Measurements from ENCODE around the gene ULBP1.
"Not testable (repeated sequence)": the region's sequence is repeated elsewhere in the genome, so short reads cannot be mapped to it uniquely, and the experiment has no call there.

The ULBP1 gene

DNA sequence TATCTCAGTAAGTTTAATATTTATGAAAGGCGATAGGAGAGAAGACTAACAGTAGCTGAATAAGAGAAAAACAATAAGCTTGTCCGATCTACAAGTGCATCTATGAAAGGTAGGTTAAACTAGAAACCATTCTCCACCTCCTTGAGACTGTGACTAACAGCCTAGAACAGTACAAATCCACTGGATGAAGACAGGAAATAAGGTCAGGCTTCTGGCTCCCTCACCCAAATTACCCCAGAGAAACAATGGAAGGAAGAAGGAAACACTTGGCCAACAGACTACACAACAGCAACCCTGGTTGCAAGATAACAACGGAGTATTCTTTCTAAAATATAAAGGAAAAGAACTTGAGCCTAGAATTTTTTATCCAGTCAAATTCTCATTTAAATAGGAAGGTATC is 5.6 kb upstream of the ULBP1 start:
- not testable (repeated sequence) for H3K9me3 Mint-ChIP-seq, H3K27ac Mint-ChIP-seq, H3K36me3 Mint-ChIP-seq, H3K4me3 Mint-ChIP-seq
- peaks cover 10% of the 10 kb centered on the region for H3K4me1 Mint-ChIP-seq
- H3K27me3 Mint-ChIP-seq, result peaks cover 47% of the 10 kb centered on the region

DNA sequence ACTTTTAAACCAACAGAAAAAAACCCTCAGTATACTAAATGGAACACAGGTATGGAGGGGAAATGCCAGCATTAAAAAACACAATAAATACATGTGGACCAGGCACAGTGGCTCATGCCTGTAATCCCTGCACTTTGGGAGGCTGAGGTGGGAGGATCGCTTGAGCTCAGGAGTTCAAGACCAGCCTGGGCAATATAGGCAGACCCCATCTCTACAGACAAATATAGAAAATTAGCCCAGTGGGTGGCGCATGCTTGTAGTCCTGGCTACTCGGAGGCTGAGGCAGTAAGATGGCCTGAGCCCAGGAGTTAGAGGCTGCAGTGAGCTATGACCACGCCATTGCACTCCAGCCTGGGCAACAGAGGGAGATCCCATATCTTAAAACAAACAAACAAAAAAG is 3.9 kb upstream of the ULBP1 start:
- Mint-ChIP-seq H3K27me3 (peaks cover 53% of the 10 kb centered on the region), H3K4me1 (peaks cover 25% of the 10 kb centered on the region)
- H3K9me3 Mint-ChIP-seq, H3K27ac Mint-ChIP-seq, H3K4me3 Mint-ChIP-seq, H3K36me3 Mint-ChIP-seq: not testable (repeated sequence)

- peaks cover 52% of the 10 kb centered on the region for H3K27me3 Mint-ChIP-seq
- H3K27ac Mint-ChIP-seq, result no peak overlapping the region
- H3K4me1 Mint-ChIP-seq, result peaks cover 27% of the 10 kb centered on the region
- peak overlapping the region; percentile 7 for H3K4me3 Mint-ChIP-seq
- no peaks in the 10 kb centered on the region for H3K9me3 Mint-ChIP-seq
- no peaks in the 10 kb centered on the region for H3K36me3 Mint-ChIP-seq
Observed at GRCh38 chr6:149960488-149960887, 3.3 kb upstream of the ULBP1 start.

- Mint-ChIP-seq H3K36me3 (no peaks in the 10 kb centered on the region), H3K27me3 (peaks cover 50% of the 10 kb centered on the region), H3K4me3 (no peak overlapping the region), H3K4me1 (peaks cover 30% of the 10 kb centered on the region), H3K9me3 (no peaks in the 10 kb centered on the region), H3K27ac (no peak overlapping the region)
Observed at GRCh38 chr6:149961728-149962425, 1.9 kb upstream of the ULBP1 start.

DNA sequence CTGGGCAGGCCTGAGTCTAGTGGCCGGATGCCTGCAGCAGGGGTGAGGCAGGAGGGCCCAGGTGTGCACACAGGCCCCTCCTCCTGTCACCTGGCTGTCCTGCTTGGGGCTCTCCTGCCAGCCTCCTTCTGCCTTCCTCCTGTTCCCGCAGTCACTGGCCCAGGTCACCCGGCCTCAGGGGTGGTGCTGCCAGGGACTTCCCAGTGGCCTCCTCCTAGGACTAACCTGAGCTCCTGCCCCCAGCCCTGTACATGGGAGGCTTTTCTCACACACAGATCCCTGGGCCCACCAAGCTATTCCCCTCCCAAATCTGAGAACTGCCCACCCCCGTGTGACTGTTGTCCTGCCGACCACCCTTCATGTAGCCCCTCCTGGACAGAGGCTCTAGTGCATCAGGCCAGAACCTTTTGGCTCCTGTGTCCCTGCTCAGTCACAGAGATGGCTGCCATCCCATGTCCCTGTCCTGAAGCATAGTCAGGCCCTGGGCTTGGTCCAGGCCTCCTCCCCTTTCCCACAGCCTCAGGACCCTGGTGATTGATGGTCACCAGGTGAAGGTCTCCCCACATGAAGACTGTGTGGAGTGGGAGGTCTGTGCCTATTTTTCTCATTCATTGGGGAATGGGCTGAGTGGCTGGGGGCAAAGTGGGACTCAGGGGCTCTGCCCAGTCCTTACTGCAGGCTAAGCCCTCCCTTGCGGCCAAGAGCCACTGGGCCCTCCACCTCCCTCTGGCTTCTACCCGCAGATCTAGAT is 1.1 kb upstream of the ULBP1 start:
- Mint-ChIP-seq H3K9me3 (no peaks in the 10 kb centered on the region), H3K4me1 (peaks cover 30% of the 10 kb centered on the region), H3K27me3 (peaks cover 52% of the 10 kb centered on the region), H3K36me3 (no peaks in the 10 kb centered on the region), H3K4me3 (peak overlapping the region; percentile 96), H3K27ac (peak overlapping the region; percentile 94)

- H3K4me3 Mint-ChIP-seq, result peak overlapping the region; percentile 96
- peaks cover 48% of the 10 kb centered on the region for H3K27me3 Mint-ChIP-seq
- no peaks in the 10 kb centered on the region for H3K9me3 Mint-ChIP-seq
- peaks cover 30% of the 10 kb centered on the region for H3K4me1 Mint-ChIP-seq
- peak overlapping the region; percentile 94 for H3K27ac Mint-ChIP-seq
- H3K36me3 Mint-ChIP-seq, result no peaks in the 10 kb centered on the region
Observed at GRCh38 chr6:149963212-149963461, 606 bp upstream of the ULBP1 start.

- no peaks in the 10 kb centered on the region for H3K36me3 Mint-ChIP-seq
- peak overlapping the region; percentile 95 for H3K27ac Mint-ChIP-seq
- H3K9me3 Mint-ChIP-seq, result no peaks in the 10 kb centered on the region
- H3K27me3 Mint-ChIP-seq, result peaks cover 47% of the 10 kb centered on the region
- peaks cover 30% of the 10 kb centered on the region for H3K4me1 Mint-ChIP-seq
- H3K4me3 Mint-ChIP-seq, result peak overlapping the region; percentile 96
Observed at GRCh38 chr6:149964308-149965193, 808 bp downstream of the ULBP1 start.

- Mint-ChIP-seq H3K27ac (peak overlapping the region; percentile 55), H3K9me3 (no peaks in the 10 kb centered on the region), H3K4me1 (peaks cover 30% of the 10 kb centered on the region), H3K4me3 (peak overlapping the region; percentile 96), H3K36me3 (no peaks in the 10 kb centered on the region), H3K27me3 (peaks cover 51% of the 10 kb centered on the region)
Observed at GRCh38 chr6:149965194-149966020, 1.7 kb downstream of the ULBP1 start.

DNA sequence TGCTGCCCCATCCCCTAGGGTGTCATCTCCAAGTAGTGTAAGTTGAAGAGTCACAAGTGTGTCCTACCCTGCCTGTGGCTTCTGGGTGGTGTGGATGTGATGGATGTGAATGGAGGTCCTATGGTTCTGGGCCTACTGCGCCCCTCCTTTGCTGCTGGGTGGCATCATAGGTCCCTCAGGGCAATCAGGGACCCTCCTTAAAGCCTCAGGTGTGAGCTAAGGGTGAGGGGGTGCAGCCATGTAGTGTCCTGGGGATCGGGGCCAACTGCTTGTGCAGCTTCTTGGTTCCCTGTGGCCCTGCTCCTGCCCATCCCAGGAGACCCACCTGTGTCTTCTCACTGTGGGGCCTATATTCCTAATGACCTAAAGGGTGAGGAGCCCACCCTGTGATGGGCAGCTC is 2.6 kb downstream of the ULBP1 start:
- not testable (repeated sequence) for H3K36me3 Mint-ChIP-seq, H3K9me3 Mint-ChIP-seq
- Mint-ChIP-seq H3K4me1 (peaks cover 30% of the 10 kb centered on the region), H3K27me3 (peaks cover 48% of the 10 kb centered on the region), H3K4me3 (peak overlapping the region; percentile 96), H3K27ac (peak overlapping the region; percentile 24)

- H3K36me3 Mint-ChIP-seq, result no peaks in the 10 kb centered on the region
- peaks cover 27% of the 10 kb centered on the region for H3K4me1 Mint-ChIP-seq
- H3K27me3 Mint-ChIP-seq, result peaks cover 49% of the 10 kb centered on the region
- H3K9me3 Mint-ChIP-seq, result no peaks in the 10 kb centered on the region
- no peak overlapping the region for H3K27ac Mint-ChIP-seq
- H3K4me3 Mint-ChIP-seq, result no peak overlapping the region
Observed at GRCh38 chr6:149967591-149967990, 3.8 kb downstream of the ULBP1 start.

GRCh38 chr6:149967999-149968398 is 4.3 kb downstream of the ULBP1 start:
- Mint-ChIP-seq H3K27me3 (peaks cover 50% of the 10 kb centered on the region), H3K4me1 (peaks cover 26% of the 10 kb centered on the region)
- not testable (repeated sequence) for H3K4me3 Mint-ChIP-seq, H3K9me3 Mint-ChIP-seq, H3K27ac Mint-ChIP-seq, H3K36me3 Mint-ChIP-seq

GRCh38 chr6:149968909-149969308 is 5.2 kb downstream of the ULBP1 start:
- not testable (repeated sequence) for H3K9me3 Mint-ChIP-seq, H3K36me3 Mint-ChIP-seq, H3K27ac Mint-ChIP-seq, H3K4me3 Mint-ChIP-seq
- peaks cover 18% of the 10 kb centered on the region for H3K4me1 Mint-ChIP-seq
- peaks cover 46% of the 10 kb centered on the region for H3K27me3 Mint-ChIP-seq

DNA sequence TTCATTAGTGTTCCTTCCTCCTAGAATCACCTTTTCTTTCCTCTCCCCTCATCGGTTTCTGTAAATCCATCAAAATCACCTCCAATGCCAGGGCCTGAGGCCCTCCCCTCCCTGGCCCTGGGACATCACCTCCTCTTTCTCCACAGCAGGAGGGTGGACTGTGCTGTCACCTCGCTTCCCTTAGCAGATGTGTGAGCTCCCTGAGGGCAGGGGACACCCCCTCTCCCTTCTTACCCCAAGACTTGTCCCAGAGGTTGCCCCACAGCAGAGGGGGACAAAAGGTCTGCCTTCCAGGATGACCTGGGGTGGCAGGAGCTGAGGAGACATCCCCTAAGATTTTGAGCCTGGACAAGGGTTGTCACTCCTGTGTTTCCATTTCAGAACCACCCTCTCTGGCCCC is 5.9 kb downstream of the ULBP1 start:
- Mint-ChIP-seq H3K4me1 (peaks cover 12% of the 10 kb centered on the region), H3K27me3 (peaks cover 47% of the 10 kb centered on the region), H3K9me3 (no peaks in the 10 kb centered on the region), H3K27ac (no peak overlapping the region), H3K36me3 (no peaks in the 10 kb centered on the region), H3K4me3 (no peak overlapping the region)

GRCh38 chr6:149974394-149974793 is 10.7 kb downstream of the ULBP1 start:
- H3K27ac Mint-ChIP-seq, H3K4me1 Mint-ChIP-seq, H3K36me3 Mint-ChIP-seq, H3K9me3 Mint-ChIP-seq, H3K4me3 Mint-ChIP-seq: not testable (repeated sequence)
- peaks cover 43% of the 10 kb centered on the region for H3K27me3 Mint-ChIP-seq

DNA sequence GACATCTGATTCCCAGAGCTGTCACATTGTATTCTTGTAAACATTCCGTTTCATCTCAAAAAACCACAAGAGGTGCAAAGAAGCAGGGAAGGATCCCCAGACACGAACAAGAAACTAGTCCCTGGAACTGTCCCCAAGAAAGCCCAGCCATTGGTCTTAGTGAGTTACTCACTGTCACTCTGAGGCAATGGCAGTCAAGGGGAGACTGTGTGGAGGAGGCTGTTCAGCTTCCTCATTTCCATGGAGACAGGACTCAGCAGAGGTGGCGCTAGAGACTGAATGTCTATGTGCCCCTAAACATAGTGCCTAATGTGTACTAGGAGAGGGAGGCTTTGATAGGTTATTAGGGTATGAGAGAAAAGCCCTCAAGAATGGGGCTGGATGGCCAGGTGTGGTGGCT is 11.1 kb downstream of the ULBP1 start:
- no peak overlapping the region for H3K4me3 Mint-ChIP-seq
- no peaks in the 10 kb centered on the region for H3K36me3 Mint-ChIP-seq
- peaks cover 41% of the 10 kb centered on the region for H3K27me3 Mint-ChIP-seq
- no peaks in the 10 kb centered on the region for H3K9me3 Mint-ChIP-seq
- no peak overlapping the region for H3K27ac Mint-ChIP-seq
- H3K4me1 Mint-ChIP-seq, result no peaks in the 10 kb centered on the region
